Right cardiac atrium (tissue), 5 donors: ENCODE data around the gene GPR176. TPM values are rescaled to one million over a fixed set of nuclear protein-coding genes. Genes with fewer than 3 reads are reported as not detected.

Experiments
- ATAC-seq, 2 donors: fragments of 200-7000 bp; cut with Tn5 transposase; one replicate each; pipeline versions ENCODE4 v1.8.0 to v1.9.1; 2020; ENCODE audit warnings: moderate library complexity in 2 of 2, mild to moderate bottlenecking in 1 of 2
- DNase-seq, 3 donors: peaks; one replicate each; pipeline ENCODE4 v3.0.0-alpha.2; 2020
- H3K27ac ChIP-seq: one replicate; pipeline ENCODE4 v1.5.1; 2013; ENCODE audit warnings: mild to moderate bottlenecking, low read length, control low read depth, moderate library complexity
- H3K27me3 ChIP-seq: one replicate; pipeline ENCODE4 v1.6.1; 2013; ENCODE audit not compliant: control insufficient read depth, insufficient read depth
- H3K4me1 ChIP-seq: one replicate; pipeline ENCODE4 v1.6.1; 2013; ENCODE audit warnings: low read length; ENCODE audit not compliant: control insufficient read depth, insufficient read depth
- H3K4me3 ChIP-seq: one replicate; pipeline ENCODE4 v1.5.1; 2013; ENCODE audit warnings: low read length, control low read depth
- H3K9me3 ChIP-seq: one replicate; pipeline ENCODE4 v1.6.1; 2013; ENCODE audit warnings: low read length; ENCODE audit not compliant: control insufficient read depth
- WGBS: extraction: QIAGEN DNeasy Blood & Tissue Kit; methylation state at CpG from one replicate; pipeline ENCODE4 v1.1.7; 2013; 5-methylcytosine and 5-hydroxymethylcytosine counted together
- intact Hi-C, 4 donors: fragments of 100-400 bp; cut with DNase I; formaldehyde crosslinking; loops; one replicate each; pipeline versions ENCODE4 v1.11.0 to v1.14.0; 2022 to 2023
- polyA plus RNA-seq: library from polyadenylated mRNA; stranded (reverse); fragments of 200-250 nt; gene quantifications from one replicate; pipeline ENCODE4 v1.2.3, GENCODE V29; 2013
- total RNA-seq, 4 donors: library from RNA; stranded (reverse); fragmentation: NEBNext Ultra II Directional; extraction: Animal tissue kit (Norgen Biotek cat#: 25700); gene quantifications; one replicate each; pipeline ENCODE4 v1.2.1, GENCODE V29; 2021
- donor health status: healthy with polysubstance abuse.
- donor health status: DM: no; HTN: yes; CAD: no.
- donor health status: DM: no; HTN: no; CAD: no.
- donor health status: DM: no; HTN: yes; CAD: no; lungs with severe emphysema.
- donor health status: DM: yes; HTN: yes; CAD: no.

Gene GPR176
- total and polyA plus RNA-seq, 5 donors: 1.4 to 3.9 (median 1.8) TPM

DNA sequence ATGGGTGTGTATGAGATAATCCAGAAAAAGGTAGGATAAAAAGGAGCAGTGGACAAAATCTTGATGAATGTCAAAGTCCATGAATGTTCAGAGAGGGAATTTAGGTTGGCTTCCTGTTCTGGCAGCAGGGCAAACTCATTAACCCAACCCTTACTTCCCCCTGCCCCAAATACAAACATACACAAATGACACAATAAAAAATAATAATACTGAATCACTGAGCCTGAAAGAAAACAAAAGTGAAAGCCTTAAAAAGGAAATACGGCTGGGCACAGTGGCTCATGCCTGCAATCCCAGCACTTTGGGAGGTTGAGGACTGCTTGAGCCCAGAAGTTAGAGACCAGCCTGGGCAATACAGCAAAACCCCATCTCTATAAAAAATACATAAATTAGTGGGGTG is 62.9 kb downstream of the GPR176 start:
- intact Hi-C loops: no loop called here
- Histone ChIP-seq H3K4me3 (no peak overlapping the region), H3K4me1 (no peaks in the 10 kb centered on the region), H3K27me3 (no peaks in the 10 kb centered on the region), H3K27ac (no peak overlapping the region), H3K9me3 (no peaks in the 10 kb centered on the region)
- ATAC-seq (no peak), DNase-seq (no peak)
- WGBS: 76% methylated on average over 1 of the region's 1 CpG

DNA sequence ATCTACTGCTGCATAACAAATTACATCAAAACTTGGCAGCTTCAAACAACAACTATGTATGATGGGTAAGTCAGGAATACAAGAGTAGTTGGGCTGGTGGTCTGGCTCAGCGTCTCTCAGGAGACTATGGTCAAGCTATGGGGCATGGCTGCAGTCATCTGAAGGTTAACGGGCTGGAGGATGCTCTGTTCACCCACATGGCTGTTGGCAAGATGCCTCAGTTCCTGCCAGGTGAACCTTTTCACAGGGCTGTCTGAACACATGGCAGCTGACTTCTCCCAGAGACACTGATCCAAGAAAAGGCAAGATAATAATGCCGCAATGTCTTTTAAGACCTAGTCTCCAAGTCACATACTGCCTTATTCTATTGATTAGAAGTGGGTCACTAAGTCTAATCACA is 63.7 kb downstream of the GPR176 start:
- Histone ChIP-seq H3K4me1 (no peaks in the 10 kb centered on the region), H3K4me3 (no peak overlapping the region), H3K9me3 (no peaks in the 10 kb centered on the region), H3K27me3 (no peaks in the 10 kb centered on the region), H3K27ac (no peak overlapping the region)
- DNase-seq: no peak
- intact Hi-C loops: no loop called here
- WGBS: 86% methylated on average over 3 of the region's 3 CpGs
- ATAC-seq: no peak

DNA sequence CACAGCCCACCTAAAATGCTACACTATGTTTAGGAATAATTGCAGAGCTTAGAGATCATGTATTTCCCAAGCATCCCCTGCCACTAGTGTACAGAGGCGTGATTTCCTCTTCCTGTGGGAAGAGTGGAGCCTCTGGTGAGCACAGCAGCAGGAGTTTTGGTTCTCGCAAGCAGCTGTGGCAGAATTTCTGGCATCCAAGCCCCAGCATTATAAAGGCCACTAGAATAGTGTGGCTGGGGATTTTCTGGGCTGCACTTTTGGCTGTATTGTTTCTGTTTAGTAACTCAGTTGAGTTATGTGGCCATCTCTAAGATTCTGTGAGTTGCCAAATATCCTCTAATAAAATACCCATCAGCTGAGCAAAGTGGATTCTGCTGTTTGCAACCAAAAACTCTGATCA is 64.7 kb downstream of the GPR176 start:
- Histone ChIP-seq H3K27ac (no peak overlapping the region), H3K9me3 (no peaks in the 10 kb centered on the region), H3K27me3 (no peaks in the 10 kb centered on the region), H3K4me1 (no peaks in the 10 kb centered on the region), H3K4me3 (no peak overlapping the region)
- no peak for ATAC-seq
- no peak for DNase-seq
- 39% methylated on average over 2 of the region's 2 CpGs for WGBS
- intact Hi-C loops: no loop called here

DNA sequence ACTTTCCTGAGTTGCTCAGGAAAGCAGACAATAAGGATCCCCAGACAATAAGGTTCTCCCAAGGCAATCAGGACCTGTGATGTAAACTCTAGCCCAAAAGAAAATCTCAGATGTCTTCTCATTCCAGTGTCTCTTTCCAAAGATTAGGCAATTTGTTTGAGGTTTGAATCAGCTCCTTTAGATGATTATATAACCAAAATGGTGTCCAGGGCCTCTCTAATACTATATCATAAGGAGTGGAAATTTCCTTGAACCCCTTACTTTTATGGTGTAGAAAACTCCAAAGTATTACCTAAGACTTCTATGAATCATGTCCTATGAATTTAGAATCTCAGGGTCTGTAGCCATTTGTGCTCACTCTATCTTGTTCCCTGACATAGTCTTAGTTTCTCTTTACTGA is 65.9 kb downstream of the GPR176 start:
- ATAC-seq (no peak), DNase-seq (no peak)
- no peak overlapping the region for H3K4me3 ChIP-seq
- H3K9me3 ChIP-seq: no peaks in the 10 kb centered on the region
- no peak overlapping the region for H3K27ac ChIP-seq
- intact Hi-C loops: no loop called here
- no peaks in the 10 kb centered on the region for H3K27me3 ChIP-seq
- no peaks in the 10 kb centered on the region for H3K4me1 ChIP-seq

DNA sequence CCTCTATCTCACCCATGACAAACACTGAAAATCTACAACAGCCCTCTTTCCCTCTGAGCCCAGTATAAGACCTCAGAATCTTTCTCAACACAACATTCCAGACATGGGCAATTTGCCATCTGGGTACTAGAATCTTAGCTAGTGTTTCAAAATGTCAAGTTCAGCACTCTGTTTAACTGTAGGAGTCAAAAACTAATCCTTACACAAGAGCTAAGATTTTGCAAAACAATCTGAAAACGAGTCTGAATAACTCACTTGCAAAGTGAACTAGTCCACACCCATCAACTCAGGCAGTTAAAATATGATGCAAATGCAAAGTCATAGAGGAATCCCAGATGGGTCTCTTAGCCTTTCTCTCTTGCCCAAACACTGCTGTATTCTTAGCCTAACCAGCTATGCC is 67.8 kb downstream of the GPR176 start:
- intact Hi-C loops: no loop called here
- no peak for DNase-seq
- Histone ChIP-seq H3K27ac (no peak overlapping the region), H3K9me3 (no peaks in the 10 kb centered on the region), H3K4me1 (no peaks in the 10 kb centered on the region), H3K27me3 (no peaks in the 10 kb centered on the region), H3K4me3 (no peak overlapping the region)
- WGBS: 49% methylated on average over 1 of the region's 1 CpG
- no peak for ATAC-seq

DNA sequence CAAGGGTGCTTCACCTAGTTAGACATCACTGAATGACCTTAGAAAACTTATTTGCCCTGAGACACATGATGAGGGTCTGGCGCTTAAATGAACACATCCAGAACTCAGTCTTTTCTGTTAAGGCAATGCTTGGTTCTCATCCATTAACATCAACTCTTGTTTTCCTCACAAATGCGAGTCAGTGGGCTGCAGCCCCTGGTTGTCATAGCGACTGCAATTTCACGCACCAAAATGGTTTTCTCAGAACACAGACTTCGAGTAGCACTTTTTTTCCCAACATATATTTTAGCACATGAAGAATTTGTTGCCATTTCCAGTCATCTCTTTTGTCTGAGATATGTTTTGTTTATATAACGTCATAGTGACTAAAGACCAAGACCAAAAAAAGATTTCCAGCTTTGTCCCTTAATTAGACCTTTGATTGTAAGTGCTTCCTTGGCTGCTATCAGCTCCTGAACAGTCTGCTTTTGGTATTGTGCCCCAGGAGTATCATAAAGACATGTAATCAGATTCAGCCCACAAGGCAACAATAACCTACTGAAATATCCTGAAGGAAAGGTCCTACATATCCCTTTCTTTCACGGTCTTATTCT is 68.5 kb downstream of the GPR176 start:
- H3K4me3 ChIP-seq: no peak overlapping the region
- H3K4me1 ChIP-seq: no peaks in the 10 kb centered on the region
- WGBS: 32% methylated on average over 7 of the region's 7 CpGs
- ATAC-seq (no peak), DNase-seq (no peak)
- no peaks in the 10 kb centered on the region for H3K27me3 ChIP-seq
- intact Hi-C loops: no loop called here
- no peaks in the 10 kb centered on the region for H3K9me3 ChIP-seq
- H3K27ac ChIP-seq: no peak overlapping the region

DNA sequence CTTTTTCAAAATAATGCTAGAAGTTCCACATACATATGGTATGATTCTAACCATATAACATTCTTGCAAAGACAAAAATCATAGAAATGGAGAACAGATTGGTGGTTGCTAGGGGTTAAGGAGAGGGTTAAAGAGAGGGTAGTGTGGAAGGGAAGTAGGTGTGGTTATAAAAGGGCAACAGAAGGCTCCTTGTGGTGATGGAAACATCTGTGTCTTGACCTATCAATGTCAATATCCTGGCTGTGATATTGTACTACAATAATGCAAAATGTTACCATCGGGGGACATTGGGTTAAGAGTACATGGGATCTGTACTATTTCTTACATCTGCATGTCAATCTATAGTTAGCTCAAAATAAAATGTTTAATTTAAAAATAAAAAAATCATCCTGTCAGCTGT is 69.6 kb downstream of the GPR176 start:
- Histone ChIP-seq H3K9me3 (no peaks in the 10 kb centered on the region), H3K4me1 (no peaks in the 10 kb centered on the region), H3K27me3 (no peaks in the 10 kb centered on the region), H3K4me3 (no peak overlapping the region), H3K27ac (no peak overlapping the region)
- 75% methylated on average over 1 of the region's 1 CpG for WGBS
- DNase-seq: no peak
- intact Hi-C loops: no loop called here
- no peak for ATAC-seq

DNA sequence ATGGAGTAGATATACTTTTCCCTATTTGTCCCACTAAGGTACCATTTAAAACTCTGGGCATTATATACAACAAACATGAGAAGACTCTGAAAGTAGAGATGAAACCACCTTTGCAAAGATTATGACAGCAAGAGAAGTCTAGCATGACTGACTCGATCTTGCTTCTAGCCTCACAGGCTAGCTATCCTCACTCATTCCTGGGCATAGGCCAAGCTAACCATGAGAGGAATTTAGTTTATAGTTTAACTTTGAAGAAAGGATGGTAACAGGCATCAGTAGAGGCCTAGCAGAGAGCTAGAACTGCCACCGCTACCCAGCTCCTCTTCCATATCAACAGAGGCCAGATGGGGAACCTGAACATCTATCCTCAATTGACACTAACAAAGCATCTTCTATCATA is 74.0 kb downstream of the GPR176 start:
- intact Hi-C loops: no loop called here
- Histone ChIP-seq H3K4me1 (no peaks in the 10 kb centered on the region), H3K4me3 (no peak overlapping the region), H3K27me3 (no peaks in the 10 kb centered on the region), H3K9me3 (no peaks in the 10 kb centered on the region), H3K27ac (no peak overlapping the region)
- WGBS: 88% methylated on average over 2 of the region's 2 CpGs
- ATAC-seq: no peak
- DNase-seq: no peak

DNA sequence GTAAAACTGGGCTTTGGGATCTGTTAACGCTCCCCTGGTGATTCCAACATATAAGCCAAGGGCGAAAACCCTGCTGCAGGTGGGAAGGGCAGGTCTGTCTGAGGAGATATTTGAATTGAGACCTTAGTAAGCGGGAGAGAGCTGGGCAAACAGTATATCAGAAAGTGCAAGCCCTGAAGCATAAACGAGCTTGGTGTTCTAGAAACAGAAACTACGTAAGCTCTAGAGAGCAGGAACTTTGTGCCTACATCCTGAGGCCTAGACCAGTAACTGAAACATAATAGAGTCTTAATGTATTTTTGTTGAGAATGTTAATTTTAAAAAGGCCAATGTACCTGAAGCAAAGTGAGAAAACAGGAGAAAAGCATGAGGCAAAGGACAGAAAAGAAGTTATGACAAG is 74.5 kb downstream of the GPR176 start:
- WGBS: 89% methylated on average over 5 of the region's 5 CpGs
- DNase-seq (no peak), ATAC-seq (no peak)
- Histone ChIP-seq H3K27me3 (no peaks in the 10 kb centered on the region), H3K4me3 (no peak overlapping the region), H3K4me1 (no peaks in the 10 kb centered on the region), H3K27ac (no peak overlapping the region), H3K9me3 (no peaks in the 10 kb centered on the region)
- intact Hi-C loops: no loop called here

DNA sequence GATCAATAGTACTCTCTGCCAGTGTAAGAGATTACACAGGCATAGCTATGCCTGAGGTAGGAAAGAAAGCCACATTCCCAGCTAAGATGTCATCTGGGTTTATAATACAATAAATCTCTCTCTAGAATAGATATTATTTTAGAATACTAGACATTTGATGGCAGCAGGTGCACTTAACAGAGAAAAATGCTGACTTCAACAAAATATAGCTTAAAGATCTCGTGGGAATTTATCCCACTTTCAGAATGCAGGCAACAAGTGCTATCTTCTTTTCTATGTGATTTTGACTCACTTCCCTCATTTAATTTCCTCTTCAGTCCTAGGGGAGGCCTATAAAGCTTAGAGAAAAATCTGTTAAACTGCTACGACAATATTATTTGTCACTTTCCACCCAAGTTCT is 76.5 kb downstream of the GPR176 start:
- 68% methylated on average over 2 of the region's 2 CpGs for WGBS
- H3K27me3 ChIP-seq: no peaks in the 10 kb centered on the region

DNA sequence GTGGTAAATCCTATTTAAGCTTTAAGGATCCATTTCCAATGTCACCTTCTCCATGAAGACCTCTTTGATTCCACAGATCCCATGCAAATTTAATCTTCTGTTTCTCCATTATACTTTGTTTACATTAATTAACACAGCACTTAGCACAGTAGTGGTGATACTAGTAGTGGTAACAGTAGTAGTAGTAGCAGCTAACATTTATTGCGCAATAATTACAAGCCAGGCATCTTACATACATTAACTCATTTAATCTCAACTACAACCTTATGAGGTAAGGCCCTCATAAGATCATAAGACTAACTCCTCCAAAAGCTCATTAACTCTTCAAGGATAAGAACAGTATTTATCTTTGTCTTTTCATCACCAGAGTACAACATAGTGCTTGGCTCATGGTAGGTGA is 82.6 kb downstream of the GPR176 start:
- intact Hi-C loops: no loop called here
- H3K4me3 ChIP-seq: no peak overlapping the region
- no peak overlapping the region for H3K27ac ChIP-seq
- WGBS: 97% methylated on average over 1 of the region's 1 CpG
- DNase-seq: no peak
- ATAC-seq: no peak
- no peaks in the 10 kb centered on the region for H3K9me3 ChIP-seq
- H3K27me3 ChIP-seq: no peaks in the 10 kb centered on the region
- H3K4me1 ChIP-seq: no peaks in the 10 kb centered on the region

More for the DNA sequence above, 76.5 kb downstream of the GPR176 start:
- Histone ChIP-seq H3K4me1 (no peaks in the 10 kb centered on the region), H3K4me3 (no peak overlapping the region), H3K9me3 (no peaks in the 10 kb centered on the region), H3K27ac (no peak overlapping the region)
- ATAC-seq (no peak), DNase-seq (no peak)
- intact Hi-C loops: no loop called here

DNA sequence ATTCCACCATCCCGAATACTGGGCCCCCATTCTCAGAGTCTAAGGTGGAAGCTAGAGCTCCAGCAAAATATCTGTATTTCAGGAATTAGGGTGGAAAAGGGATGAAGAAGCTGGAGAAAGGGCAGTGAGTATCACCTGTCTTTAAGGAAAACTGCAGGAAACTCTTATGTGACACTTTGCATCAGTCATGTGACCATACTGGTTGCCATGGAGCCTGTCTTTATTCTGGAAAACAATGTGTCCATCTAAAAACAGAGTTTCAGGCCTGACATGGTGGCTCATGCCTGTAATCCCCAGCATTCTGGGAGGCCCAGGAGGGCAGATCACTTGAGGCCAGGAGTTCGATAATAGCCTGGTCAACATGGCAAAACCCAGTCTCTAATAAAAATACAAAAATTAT is 84.5 kb downstream of the GPR176 start:
- 95% methylated on average over 2 of the region's 2 CpGs for WGBS
- Histone ChIP-seq H3K27ac (no peak overlapping the region), H3K4me3 (no peak overlapping the region), H3K9me3 (no peaks in the 10 kb centered on the region), H3K27me3 (no peaks in the 10 kb centered on the region), H3K4me1 (no peaks in the 10 kb centered on the region)
- ATAC-seq (no peak), DNase-seq (no peak)
- intact Hi-C loops: no loop called here
